Ascending aorta (tissue), 2 donors: ENCODE data around the gene PLXNA4. TPM values are rescaled to one million over a fixed set of nuclear protein-coding genes. Genes with fewer than 3 reads are reported as not detected.
A peak's percentile ranks its signal among the peaks of the same experiment; 100 is the strongest.

Experiments
- DNase-seq, 2 donors: peaks; one replicate each; pipeline ENCODE4 v3.0.0-alpha.2; 2019; ENCODE audit warnings: low spot score in 2 of 2
- H3K27ac ChIP-seq, 2 donors: fragments of 200-600 bp; sonication (generic); one replicate each; pipeline ENCODE4 v1.5.1; 2016 to 2017; ENCODE audit warnings: mild to moderate bottlenecking in 1 of 2
- H3K27me3 ChIP-seq: fragments of 200-600 bp; sonication (generic); one replicate; pipeline ENCODE4 v1.5.1; 2017
- H3K36me3 ChIP-seq, 2 donors: fragments of 200-600 bp; sonication (generic); one replicate each; pipeline ENCODE4 v1.5.1; 2016
- H3K4me1 ChIP-seq, 2 donors: fragments of 200-600 bp; sonication (generic); one replicate each; pipeline ENCODE4 v1.5.1; 2016 to 2017; ENCODE audit warnings: mild to moderate bottlenecking in 1 of 2
- H3K4me3 ChIP-seq, 2 donors: fragments of 200-600 bp; sonication (generic); one replicate each; pipeline ENCODE4 v1.5.1; 2016 to 2017; ENCODE audit warnings: mild to moderate bottlenecking in 1 of 2
- H3K9me3 ChIP-seq, 2 donors: fragments of 200-600 bp; sonication (generic); one replicate each; pipeline ENCODE4 v1.5.1; 2016
- intact Hi-C: fragments of 100-400 bp; cut with DNase I; formaldehyde crosslinking; loops from one replicate; pipeline ENCODE4 v1.15.1; 2023
- total RNA-seq: library from RNA; depleted of rRNA; stranded (reverse); fragments of >200 nt; gene quantifications from one replicate; pipeline ENCODE4 v1.1.0, GENCODE V29; 2016
- TF ChIP-seq, protein P1 (sequence below), 3 experiments: fragments of 200-600 bp in 2 of 3; fragments of 450-650 bp in 1 of 3; sonication (generic) in 2 of 3; IDR thresholded peaks; one replicate each; pipeline ENCODE4 v1.5.1; 2016 to 2019; ENCODE audit warnings: antibody characterized with exemption in 3 of 3, mild to moderate bottlenecking in 1 of 3, moderate library complexity in 1 of 3

PLXNA4 gene
- total RNA-seq, 1 donor from 2014 or later: 27.1 TPM

- Histone ChIP-seq H3K36me3 (no peaks in the 10 kb centered on the region), H3K4me1 (no peaks in the 10 kb centered on the region), H3K4me3 (no peak overlapping the region), H3K27me3 (no peaks in the 10 kb centered on the region), H3K9me3 (no peaks in the 10 kb centered on the region), H3K27ac (no peak overlapping the region)
- TF ChIP-seq, protein P1, sequence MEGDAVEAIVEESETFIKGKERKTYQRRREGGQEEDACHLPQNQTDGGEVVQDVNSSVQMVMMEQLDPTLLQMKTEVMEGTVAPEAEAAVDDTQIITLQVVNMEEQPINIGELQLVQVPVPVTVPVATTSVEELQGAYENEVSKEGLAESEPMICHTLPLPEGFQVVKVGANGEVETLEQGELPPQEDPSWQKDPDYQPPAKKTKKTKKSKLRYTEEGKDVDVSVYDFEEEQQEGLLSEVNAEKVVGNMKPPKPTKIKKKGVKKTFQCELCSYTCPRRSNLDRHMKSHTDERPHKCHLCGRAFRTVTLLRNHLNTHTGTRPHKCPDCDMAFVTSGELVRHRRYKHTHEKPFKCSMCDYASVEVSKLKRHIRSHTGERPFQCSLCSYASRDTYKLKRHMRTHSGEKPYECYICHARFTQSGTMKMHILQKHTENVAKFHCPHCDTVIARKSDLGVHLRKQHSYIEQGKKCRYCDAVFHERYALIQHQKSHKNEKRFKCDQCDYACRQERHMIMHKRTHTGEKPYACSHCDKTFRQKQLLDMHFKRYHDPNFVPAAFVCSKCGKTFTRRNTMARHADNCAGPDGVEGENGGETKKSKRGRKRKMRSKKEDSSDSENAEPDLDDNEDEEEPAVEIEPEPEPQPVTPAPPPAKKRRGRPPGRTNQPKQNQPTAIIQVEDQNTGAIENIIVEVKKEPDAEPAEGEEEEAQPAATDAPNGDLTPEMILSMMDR (IDR thresholded peaks at IDR 0.05): no peak
- intact Hi-C loops: no loop called here
- no peak for DNase-seq
These were observed 461.2 kb downstream of the PLXNA4 start for GRCh38 chr7:132115028-132115427.

GRCh38 chr7:132114411-132114810 lies 461.9 kb downstream of the PLXNA4 start:
- Histone ChIP-seq H3K4me1 (no peaks in the 10 kb centered on the region), H3K27me3 (no peaks in the 10 kb centered on the region), H3K4me3 (no peak overlapping the region), H3K9me3 (no peaks in the 10 kb centered on the region), H3K36me3 (no peaks in the 10 kb centered on the region), H3K27ac (no peak overlapping the region)
- peak in 1 of 2 donors; percentile 37 for DNase-seq
- intact Hi-C loops: no loop called here
- TF ChIP-seq, protein P1 (IDR thresholded peaks at IDR 0.05): no peak

- H3K27ac ChIP-seq: no peak overlapping the region
- no peaks in the 10 kb centered on the region for H3K9me3 ChIP-seq
- no peaks in the 10 kb centered on the region for H3K4me1 ChIP-seq
- no peaks in the 10 kb centered on the region for H3K27me3 ChIP-seq
- peak in 1 of 2 donors; percentile 48 for DNase-seq
- intact Hi-C loops: no loop called here
- H3K4me3 ChIP-seq: no peak overlapping the region
- TF ChIP-seq, protein P1 (IDR thresholded peaks at IDR 0.05): no peak
- no peaks in the 10 kb centered on the region for H3K36me3 ChIP-seq
These were observed 462.5 kb downstream of the PLXNA4 start for GRCh38 chr7:132113536-132114371.

- H3K36me3 ChIP-seq: no peaks in the 10 kb centered on the region
- TF ChIP-seq, protein P1 (IDR thresholded peaks at IDR 0.05): no peak
- H3K27me3 ChIP-seq: no peaks in the 10 kb centered on the region
- H3K4me1 ChIP-seq: no peaks in the 10 kb centered on the region
- no peak overlapping the region for H3K4me3 ChIP-seq
- intact Hi-C loops: no loop called here
- H3K9me3 ChIP-seq: no peaks in the 10 kb centered on the region
- DNase-seq: peak in 1 of 2 donors; percentile 19
- no peak overlapping the region for H3K27ac ChIP-seq
These were observed 463.6 kb downstream of the PLXNA4 start for GRCh38 chr7:132112657-132113056.

GRCh38 chr7:132112106-132112505 lies 464.2 kb downstream of the PLXNA4 start:
- Histone ChIP-seq H3K36me3 (no peaks in the 10 kb centered on the region), H3K4me3 (no peak overlapping the region)
- TF ChIP-seq, protein P1 (IDR thresholded peaks at IDR 0.05): no peak

More at GRCh38 chr7:132112106-132112505, 464.2 kb downstream of the PLXNA4 start:
- intact Hi-C loops: no loop called here
- no peaks in the 10 kb centered on the region for H3K4me1 ChIP-seq
- peak in 1 of 2 donors; percentile 49 for DNase-seq
- no peak overlapping the region for H3K27ac ChIP-seq
- no peaks in the 10 kb centered on the region for H3K9me3 ChIP-seq
- H3K27me3 ChIP-seq: no peaks in the 10 kb centered on the region
